NK-92 (cell line): ENCODE data around the gene HSPA1L.
"Not testable (repeated sequence)": the region's sequence is repeated elsewhere in the genome, so short reads cannot be mapped to it uniquely, and the experiment has no call there.

Experiments used
- DNase-seq: peaks from one replicate; lab custom pipeline; 2025; ENCODE audit not compliant: unreplicated experiment; lab: John Stamatoyannopoulos, UW

The HSPA1L gene

GRCh38 chr6:31837369-31838113, 22.5 kb upstream of the HSPA1L start:
- DNase-seq: no peak

GRCh38 chr6:31836474-31837368, 21.6 kb upstream of the HSPA1L start:
- no peak for DNase-seq

GRCh38 chr6:31836047-31836473, 21.0 kb upstream of the HSPA1L start:
- no peak for DNase-seq

GRCh38 chr6:31834367-31835250, 19.5 kb upstream of the HSPA1L start:
- DNase-seq: no peak

- DNase-seq: no peak
These were observed 16.5 kb upstream of the HSPA1L start for GRCh38 chr6:31831350-31832215.

- DNase-seq: no peak
These were observed 15.8 kb upstream of the HSPA1L start for GRCh38 chr6:31830886-31831335.

GRCh38 chr6:31829633-31830283, 14.7 kb upstream of the HSPA1L start:
- no peak for DNase-seq

- DNase-seq: no peak
These were observed 12.4 kb upstream of the HSPA1L start, which contains the start of gene HSPA1B for GRCh38 chr6:31827286-31828079. Gene HSPA1B (plus strand): TSS chr6:31827738. CDS start chr6:31827951, 213 bp downstream.

GRCh38 chr6:31826793-31827285, 11.8 kb upstream of the HSPA1L start:
- DNase-seq: no peak

GRCh38 chr6:31825553-31825952, 10.5 kb upstream of the HSPA1L start:
- no peak for DNase-seq

GRCh38 chr6:31823592-31824196, 8.6 kb upstream of the HSPA1L start:
- not testable (repeated sequence) for DNase-seq

GRCh38 chr6:31822036-31822821, 7.1 kb upstream of the HSPA1L start:
- DNase-seq: no peak

GRCh38 chr6:31821301-31822035, 6.4 kb upstream of the HSPA1L start:
- no peak for DNase-seq

GRCh38 chr6:31820399-31820798, 5.3 kb upstream of the HSPA1L start:
- not testable (repeated sequence) for DNase-seq

- DNase-seq: no peak
These were observed 4.8 kb upstream of the HSPA1L start for GRCh38 chr6:31819871-31820299.

- DNase-seq: not testable (repeated sequence)
These were observed 2.9 kb upstream of the HSPA1L start for GRCh38 chr6:31817929-31818511.
